ENCODE results near the gene CDC123. TPM values are rescaled to one million over a fixed set of nuclear protein-coding genes. Genes with fewer than 3 reads are reported as not detected.

CDC123 gene
- total and polyA plus RNA-seq, 2 experiments from 2014 or later: 158 to 179 TPM

- H3K4me1 ChIP-seq (ENCODE audit: insufficient read depth): no peaks in the 10 kb centered on the region
- no peak for TF ChIP-seq CREB1 (CRISPR knock-in tag; IDR thresholded peaks at IDR 0.05; ENCODE audit: low read depth)
- no peak for TF ChIP-seq EZH2phosphoT487 (IDR thresholded peaks at IDR 0.05; ENCODE audit: unreplicated experiment)
- no peak for TF ChIP-seq POLR2AphosphoS5 (IDR thresholded peaks at IDR 0.05; ENCODE audit: low read depth)
- Mint-ChIP-seq H3K4me1 (no peaks in the 10 kb centered on the region), H3K4me3 (no peak overlapping the region), H3K27me3 (ENCODE audit: insufficient read depth, low read depth, poor library complexity) (no peaks in the 10 kb centered on the region), H3K36me3 (ENCODE audit: low read depth) (peaks cover 30% of the 10 kb centered on the region; the same call in 2 of the 3 replicates), H3K9me3 (no peaks in the 10 kb centered on the region), H3K27ac (no peak overlapping the region)
- H4K20me1 ChIP-seq (replicated peaks; ENCODE audit: insufficient read depth): 0 out of 2 replicates have a peak, but pooled peaks cover 3% of the 10 kb centered on the region
- H3K4me2 ChIP-seq: no peak overlapping the region
- H3K9me2 ChIP-seq (ENCODE audit: insufficient read depth): no peaks in the 10 kb centered on the region
- no peak overlapping the region for H3K4me3 ChIP-seq
- no peak for DNase-seq (ENCODE audit: low spot score)
- no peaks in the 10 kb centered on the region for H3K79me2 ChIP-seq (replicated peaks; ENCODE audit: insufficient read depth)
- no peaks in the 10 kb centered on the region; the same call in 1 of the 2 replicates for H3F3A ChIP-seq (replicated peaks; ENCODE audit: low read depth)
- ATAC-seq: no peak
- H2AFZ ChIP-seq: no peak overlapping the region
- H3K27ac ChIP-seq (ENCODE audit: low read depth): no peak overlapping the region
- H3K36me3 ChIP-seq (ENCODE audit: insufficient read depth): peaks cover 27% of the 10 kb centered on the region
- H3K27me3 ChIP-seq (ENCODE audit: insufficient read depth): no peaks in the 10 kb centered on the region
These were observed 33.1 kb upstream of the CDC123 start for GRCh38 chr10:12162927-12163326.

DNA sequence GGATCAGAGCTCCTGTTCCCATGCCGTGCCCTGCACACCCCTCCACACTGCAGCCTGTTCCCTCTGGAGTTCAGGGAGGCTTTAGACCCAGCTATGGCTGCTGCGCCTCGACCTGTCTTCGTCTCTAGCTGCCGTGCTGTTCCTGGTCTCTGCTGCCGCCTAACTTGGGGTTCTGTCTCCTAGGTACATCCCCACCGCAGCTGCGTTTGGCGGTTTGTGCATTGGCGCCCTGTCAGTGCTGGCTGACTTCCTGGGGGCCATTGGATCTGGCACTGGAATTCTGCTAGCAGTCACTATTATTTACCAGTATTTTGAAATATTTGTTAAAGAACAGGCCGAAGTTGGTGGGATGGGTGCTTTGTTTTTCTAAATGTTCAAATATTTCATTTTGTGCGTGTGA is 31.9 kb upstream of the CDC123 start:
- no peak overlapping the region for H3K4me3 Mint-ChIP-seq
- H3K4me2 ChIP-seq: no peak overlapping the region
- H3K27me3 Mint-ChIP-seq (ENCODE audit: insufficient read depth, low read depth, poor library complexity): no peaks in the 10 kb centered on the region
- H3K4me1 ChIP-seq (ENCODE audit: insufficient read depth): no peaks in the 10 kb centered on the region
- H3K27ac ChIP-seq (ENCODE audit: low read depth): no peak overlapping the region
- H3K4me1 Mint-ChIP-seq: no peaks in the 10 kb centered on the region
- H3K27me3 ChIP-seq (ENCODE audit: insufficient read depth): no peaks in the 10 kb centered on the region
- H3K9me3 Mint-ChIP-seq: no peaks in the 10 kb centered on the region
- ATAC-seq (no peak), DNase-seq (ENCODE audit: low spot score) (no peak)
- no peaks in the 10 kb centered on the region for H3K79me2 ChIP-seq (replicated peaks; ENCODE audit: insufficient read depth)
- peaks cover 19% of the 10 kb centered on the region for H3K36me3 ChIP-seq (ENCODE audit: insufficient read depth)
- H3K4me3 ChIP-seq: no peak overlapping the region
- no peak overlapping the region; the same call in 1 of the 2 replicates for H3K27ac Mint-ChIP-seq
- no peaks in the 10 kb centered on the region; the same call in 1 of the 2 replicates for H3F3A ChIP-seq (replicated peaks; ENCODE audit: low read depth)
- peaks cover 26% of the 10 kb centered on the region; the same call in 2 of the 3 replicates for H3K36me3 Mint-ChIP-seq (ENCODE audit: low read depth)
- no peaks in the 10 kb centered on the region for H3K9me2 ChIP-seq (ENCODE audit: insufficient read depth)
- no peak overlapping the region for H2AFZ ChIP-seq
- H4K20me1 ChIP-seq (replicated peaks; ENCODE audit: insufficient read depth): 0 out of 2 replicates have a peak, but pooled peaks cover 3% of the 10 kb centered on the region
- TF ChIP-seq NANOG (IDR thresholded peaks at IDR 0.05; ENCODE audit: borderline replicate concordance) (no peak), ZNF114 (CRISPR knock-in tag; IDR thresholded peaks at IDR 0.05) (no peak), REST (IDR thresholded peaks at IDR 0.05; ENCODE audit: unreplicated experiment) (no peak), CREB1 (CRISPR knock-in tag; IDR thresholded peaks at IDR 0.05; ENCODE audit: low read depth) (no peak), ZNF331 (CRISPR knock-in tag; IDR thresholded peaks at IDR 0.05; ENCODE audit: low read depth) (no peak), EZH2phosphoT487 (IDR thresholded peaks at IDR 0.05; ENCODE audit: unreplicated experiment) (no peak), STAT1 (IDR thresholded peaks at IDR 0.05; ENCODE audit: unreplicated experiment) (no peak), JUNB (IDR thresholded peaks at IDR 0.05; ENCODE audit: unreplicated experiment) (no peak), EZH2 (IDR thresholded peaks at IDR 0.05; ENCODE audit: low read depth, unreplicated experiment) (no peak), POLR2AphosphoS5 (IDR thresholded peaks at IDR 0.05; ENCODE audit: low read depth) (no peak; the same call in 1 of the 2 replicates)
- TF ChIP-seq, protein P1, sequence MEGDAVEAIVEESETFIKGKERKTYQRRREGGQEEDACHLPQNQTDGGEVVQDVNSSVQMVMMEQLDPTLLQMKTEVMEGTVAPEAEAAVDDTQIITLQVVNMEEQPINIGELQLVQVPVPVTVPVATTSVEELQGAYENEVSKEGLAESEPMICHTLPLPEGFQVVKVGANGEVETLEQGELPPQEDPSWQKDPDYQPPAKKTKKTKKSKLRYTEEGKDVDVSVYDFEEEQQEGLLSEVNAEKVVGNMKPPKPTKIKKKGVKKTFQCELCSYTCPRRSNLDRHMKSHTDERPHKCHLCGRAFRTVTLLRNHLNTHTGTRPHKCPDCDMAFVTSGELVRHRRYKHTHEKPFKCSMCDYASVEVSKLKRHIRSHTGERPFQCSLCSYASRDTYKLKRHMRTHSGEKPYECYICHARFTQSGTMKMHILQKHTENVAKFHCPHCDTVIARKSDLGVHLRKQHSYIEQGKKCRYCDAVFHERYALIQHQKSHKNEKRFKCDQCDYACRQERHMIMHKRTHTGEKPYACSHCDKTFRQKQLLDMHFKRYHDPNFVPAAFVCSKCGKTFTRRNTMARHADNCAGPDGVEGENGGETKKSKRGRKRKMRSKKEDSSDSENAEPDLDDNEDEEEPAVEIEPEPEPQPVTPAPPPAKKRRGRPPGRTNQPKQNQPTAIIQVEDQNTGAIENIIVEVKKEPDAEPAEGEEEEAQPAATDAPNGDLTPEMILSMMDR (conservative IDR thresholded peaks at IDR 0.05; ENCODE audit: low read depth in 2 of 2): no peak
- TF ChIP-seq, protein P2, sequence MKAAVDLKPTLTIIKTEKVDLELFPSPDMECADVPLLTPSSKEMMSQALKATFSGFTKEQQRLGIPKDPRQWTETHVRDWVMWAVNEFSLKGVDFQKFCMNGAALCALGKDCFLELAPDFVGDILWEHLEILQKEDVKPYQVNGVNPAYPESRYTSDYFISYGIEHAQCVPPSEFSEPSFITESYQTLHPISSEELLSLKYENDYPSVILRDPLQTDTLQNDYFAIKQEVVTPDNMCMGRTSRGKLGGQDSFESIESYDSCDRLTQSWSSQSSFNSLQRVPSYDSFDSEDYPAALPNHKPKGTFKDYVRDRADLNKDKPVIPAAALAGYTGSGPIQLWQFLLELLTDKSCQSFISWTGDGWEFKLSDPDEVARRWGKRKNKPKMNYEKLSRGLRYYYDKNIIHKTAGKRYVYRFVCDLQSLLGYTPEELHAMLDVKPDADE (IDR thresholded peaks at IDR 0.05): no peak

Data from GM23338 (cell line).